Panc1 (cell line): ENCODE data around the gene PRLH. TPM values are rescaled to one million over a fixed set of nuclear protein-coding genes. Genes with fewer than 3 reads are reported as not detected.

Source experiments
- ATAC-seq: fragments of 200-7000 bp; cut with Tn5 transposase; 2 replicates; pipeline ENCODE4 v1.9.1; 2020; ENCODE audit warnings: mild to moderate bottlenecking, moderate library complexity
- BruUV-seq: library from RNA; stranded (reverse); fragments of 400-500 nt; replicated peaks from 2 replicates; lab custom pipeline; 2021; lab: Mats Ljungman, UMichigan
- CTCF ChIA-PET: fragments of 300-600 bp; sonication (Branson Sonifier 250); formaldehyde crosslinking; loops from one replicate; lab custom pipeline; 2022; ENCODE audit warnings: antibody characterized with exemption; lab: Charles Lee
- POLR2A ChIA-PET: fragments of 300-600 bp; sonication (Branson Sonifier 250); formaldehyde crosslinking; loops from one replicate; lab custom pipeline; 2022; ENCODE audit warnings: antibody characterized with exemption; lab: Charles Lee
- DNase-seq: peaks from one replicate; pipeline ENCODE4 v3.0.0-alpha.2; 2010; ENCODE audit warnings: low read depth, low spot score
- H3K27ac ChIP-seq: 2 replicates; pipeline ENCODE4 v1.5.1; 2011; ENCODE audit warnings: mild to moderate bottlenecking, low read length, inconsistent platforms
- H3K27me3 ChIP-seq: fragments of 200-500 bp; sonication (Bioruptor generic); 2 replicates; pipeline ENCODE4 v1.6.0; 2014; ENCODE audit warnings: low read length, inconsistent platforms; ENCODE audit not compliant: control insufficient read depth, insufficient read depth
- H3K36me3 ChIP-seq: fragments of 200-500 bp; sonication (Bioruptor generic); 2 replicates; pipeline ENCODE4 v1.5.1; 2014; ENCODE audit warnings: inconsistent platforms, mild to moderate bottlenecking, low read length, moderate library complexity; ENCODE audit not compliant: control insufficient read depth, insufficient read depth
- H3K4me1 ChIP-seq: 2 replicates; pipeline ENCODE4 v1.5.1; 2011; ENCODE audit warnings: inconsistent platforms, mild to moderate bottlenecking, low read length, moderate library complexity; ENCODE audit not compliant: control insufficient read depth, insufficient read depth
- H3K4me3 ChIP-seq, 2 experiments: 2 replicates each; pipeline ENCODE4 v1.5.1; 2011 to 2012; ENCODE audit warnings: low read depth in 2 of 2, low read length in 2 of 2, mild to moderate bottlenecking in 2 of 2, inconsistent platforms in 1 of 2, moderate library complexity in 1 of 2
- H3K9me3 ChIP-seq: fragments of 200-500 bp; sonication (Bioruptor generic); 2 replicates; pipeline ENCODE4 v1.5.1; 2014; ENCODE audit warnings: low read depth, mild to moderate bottlenecking, inconsistent platforms, low read length, moderate library complexity; ENCODE audit not compliant: control insufficient read depth, insufficient read depth
- CTCF ChIP-seq: fragments of 450-650 bp; IDR thresholded peaks from 2 replicates; pipeline ENCODE4 v1.5.1; 2017; ENCODE audit warnings: mild to moderate bottlenecking
- POLR2AphosphoS5 ChIP-seq: IDR thresholded peaks from 2 replicates; pipeline ENCODE4 v1.6.1; 2012; ENCODE audit warnings: mild to moderate bottlenecking, low read depth, low read length, moderate library complexity
- REST ChIP-seq, 2 experiments: IDR thresholded peaks; 2 replicates each; pipeline ENCODE4 v1.6.1; 2011 to 2012; ENCODE audit warnings: low read depth in 2 of 2, control low read depth in 1 of 2, low read length in 1 of 2, mild to moderate bottlenecking in 1 of 2, moderate library complexity in 1 of 2; ENCODE audit not compliant: insufficient read depth in 1 of 2
- SIN3A ChIP-seq: IDR thresholded peaks from 2 replicates; pipeline ENCODE4 v1.6.1; 2012; ENCODE audit warnings: low read depth, mild to moderate bottlenecking, low read length, moderate library complexity, borderline replicate concordance; ENCODE audit not compliant: insufficient read depth
- TCF7L2 ChIP-seq: IDR thresholded peaks from 2 replicates; pipeline ENCODE4 v1.6.1; 2011; ENCODE audit warnings: mild to moderate bottlenecking, low read depth, low read length, inconsistent platforms
- in situ Hi-C: cut with HindIII; loops from 2 replicates; pipeline ENCODE4 v1.10.0; 2016; ENCODE audit warnings: low sequenced_read_pairs, low pct_unique_long_range_greater_than_20kb
- intact Hi-C: fragments of 100-400 bp; cut with micrococcal nuclease; formaldehyde crosslinking; loops from one replicate; pipeline ENCODE4 v1.10.0; 2022; ENCODE audit not compliant: unreplicated experiment
- total RNA-seq: library from RNA; stranded (reverse); gene quantifications from one replicate; pipeline ENCODE4 v1.2.1, GENCODE V29; 2021; ENCODE audit not compliant: unreplicated experiment

The PRLH gene
- total RNA-seq, 1 experiment from 2014 or later: not detected

- intact Hi-C loops (loop anchor here (2.0 to 5.0 kb wide), 3 partner anchors 61 to 481 kb away; no protein-coding TSS in a partner anchor), in situ Hi-C loops (no loop called here)
- no peak for ATAC-seq
- Histone ChIP-seq H3K27me3 (no peaks in the 10 kb centered on the region), H3K36me3 (no peaks in the 10 kb centered on the region), H3K4me1 (peaks cover 9% of the 10 kb centered on the region), H3K27ac (no peak overlapping the region), H3K4me3 (no peak overlapping the region), H3K9me3 (no peaks in the 10 kb centered on the region)
- POLR2A ChIA-PET: no interaction called here
- DNase-seq: no peak
- CTCF ChIA-PET: interaction anchor here (0.7 to 3.5 kb wide), 2 partner anchors 61 to 79 kb away, joined by 7 to 77 read pairs; no protein-coding TSS in a partner anchor
- BruUV-seq: no TSS peak
- TF ChIP-seq SIN3A (no peak), CTCF (no peak), TCF7L2 (no peak), POLR2AphosphoS5 (no peak), REST (IDR thresholded peaks at IDR 0.05; ENCODE audit: insufficient read depth in 1 of 2, low read depth in 2 of 2, low read length in 1 of 2) (no peak)
These were observed 7.5 kb downstream of the PRLH start for GRCh38 chr2:237573721-237574415.

GRCh38 chr2:237574467-237574866 is 8.1 kb downstream of the PRLH start:
- no peak overlapping the region for H3K4me3 ChIP-seq
- no peak overlapping the region for H3K27ac ChIP-seq
- no peaks in the 10 kb centered on the region for H3K36me3 ChIP-seq
- intact Hi-C loops (loop anchor here (5.0 kb wide), 1 partner anchor 422 kb away; no protein-coding TSS in a partner anchor), in situ Hi-C loops (no loop called here)
- ATAC-seq: no peak
- H3K27me3 ChIP-seq: no peaks in the 10 kb centered on the region
- BruUV-seq: no TSS peak
- H3K9me3 ChIP-seq: no peaks in the 10 kb centered on the region
- DNase-seq: no peak
- POLR2A ChIA-PET: no interaction called here
- peaks cover 9% of the 10 kb centered on the region for H3K4me1 ChIP-seq
- no peak for TF ChIP-seq REST (IDR thresholded peaks at IDR 0.05; ENCODE audit: insufficient read depth in 1 of 2, low read depth in 2 of 2, low read length in 1 of 2)
- TF ChIP-seq CTCF: no peak
- TF ChIP-seq TCF7L2: no peak
- CTCF ChIA-PET: no interaction called here
